Middle frontal gyrus (tissue), 1 donor: ENCODE measurements around the gene ZBTB4.

Experiments
- DNase-seq: peaks from one replicate; pipeline ENCODE4 v3.0.0-alpha.2; 2015; ENCODE audit warnings: low spot score; ENCODE audit errors: extremely low spot score

Gene ZBTB4

GRCh38 chr17:7479213-7480088 is at the start of gene ZBTB4:
TSS of gene ZBTB4 (minus strand) at chr17:7479631. CDS start at chr17:7466801, 12,830 bp downstream.
- no peak for DNase-seq

DNA sequence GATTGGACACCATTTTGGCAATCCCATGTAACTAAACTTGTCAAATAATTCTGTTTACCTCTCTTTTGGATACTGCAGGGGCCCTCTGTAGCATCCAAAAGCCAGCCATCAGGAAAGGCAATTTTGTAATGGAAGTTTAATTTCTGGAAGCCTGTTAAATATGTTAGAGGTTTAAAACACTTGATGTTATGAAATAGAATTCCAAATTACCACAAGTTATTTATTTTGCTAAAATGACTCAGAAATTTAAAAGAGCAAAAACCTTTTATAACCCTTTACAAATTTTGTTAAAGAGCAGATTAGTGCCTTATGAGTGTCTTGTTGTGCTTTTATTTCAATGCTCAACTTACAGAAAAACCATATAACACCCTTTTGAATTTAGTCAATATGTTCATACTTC is 49.4 kb upstream of the ZBTB4 start:
- DNase-seq, result no peak

GRCh38 chr17:7523033-7523432 is 43.6 kb upstream of the ZBTB4 start:
- DNase-seq, result no peak

DNA sequence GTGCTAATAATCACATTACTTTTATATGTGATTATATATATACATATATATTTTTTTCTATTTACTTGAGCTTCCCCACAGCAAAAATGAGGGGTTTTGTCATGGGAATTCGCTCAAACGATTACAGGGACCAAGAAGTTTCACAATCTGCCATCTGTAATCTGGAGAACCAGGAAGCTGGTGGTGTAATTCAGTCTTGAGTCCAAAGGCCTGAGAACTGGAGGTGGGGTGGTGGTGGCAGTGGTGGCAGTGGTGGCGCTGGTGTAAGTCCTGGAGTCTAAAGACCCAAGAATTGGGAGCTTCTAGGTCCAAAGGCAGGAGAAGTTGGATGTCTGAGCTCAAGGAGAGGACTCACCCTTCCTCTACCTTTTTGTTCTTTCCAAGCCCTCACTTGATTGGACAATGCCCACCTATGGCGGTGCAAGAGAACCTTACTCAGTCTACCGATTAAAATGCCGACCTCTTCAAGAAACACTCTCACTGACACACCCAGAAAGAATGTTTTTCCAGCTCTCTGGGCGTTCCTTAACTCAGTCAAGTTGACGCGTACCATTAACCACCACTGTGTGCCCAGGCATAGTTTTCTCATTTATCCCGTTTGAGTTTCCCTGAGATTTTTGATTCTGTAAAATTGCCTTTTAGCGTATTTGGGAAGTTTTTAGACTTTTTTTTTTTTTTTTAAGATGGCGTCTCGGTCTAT is 36.6 kb upstream of the ZBTB4 start:
- no peak for DNase-seq

DNA sequence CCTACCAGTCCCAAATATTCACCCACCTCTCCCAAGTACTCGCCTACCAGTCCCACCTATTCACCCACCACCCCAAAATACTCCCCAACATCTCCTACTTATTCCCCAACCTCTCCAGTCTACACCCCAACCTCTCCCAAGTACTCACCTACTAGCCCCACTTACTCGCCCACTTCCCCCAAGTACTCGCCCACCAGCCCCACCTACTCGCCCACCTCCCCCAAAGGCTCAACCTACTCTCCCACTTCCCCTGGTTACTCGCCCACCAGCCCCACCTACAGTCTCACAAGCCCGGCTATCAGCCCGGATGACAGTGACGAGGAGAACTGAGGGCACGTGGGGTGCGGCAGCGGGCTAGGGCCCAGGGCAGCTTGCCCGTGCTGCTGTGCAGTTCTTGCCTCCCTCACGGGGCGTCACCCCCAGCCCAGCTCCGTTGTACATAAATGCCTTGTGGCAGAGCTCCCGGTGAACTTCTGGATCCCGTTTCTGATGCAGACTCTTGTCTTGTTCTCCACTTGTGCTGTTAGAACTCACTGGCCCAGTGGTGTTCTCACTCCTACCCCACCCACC is 34.5 kb upstream of the ZBTB4 start:
- DNase-seq, result no peak

- DNase-seq, result no peak
Observed at GRCh38 chr17:7512824-7513540, 33.6 kb upstream of the ZBTB4 start.

DNA sequence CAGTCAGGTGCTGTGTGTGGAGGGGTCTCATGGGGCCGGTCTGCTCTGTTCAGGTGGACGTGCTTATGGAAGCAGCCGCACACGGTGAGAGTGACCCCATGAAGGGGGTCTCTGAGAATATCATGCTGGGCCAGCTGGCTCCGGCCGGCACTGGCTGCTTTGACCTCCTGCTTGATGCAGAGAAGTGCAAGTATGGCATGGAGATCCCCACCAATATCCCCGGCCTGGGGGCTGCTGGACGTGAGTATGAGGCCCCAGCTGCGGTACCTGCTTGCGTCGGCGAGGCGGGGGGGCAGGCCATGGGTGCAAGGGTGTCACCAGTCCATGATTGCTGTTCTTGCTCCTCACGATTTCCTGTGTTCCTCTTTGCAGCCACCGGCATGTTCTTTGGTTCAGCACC is 32.7 kb upstream of the ZBTB4 start:
- no peak for DNase-seq

GRCh38 chr17:7511108-7511507 is 31.7 kb upstream of the ZBTB4 start:
- no peak for DNase-seq

GRCh38 chr17:7509937-7510336 is 30.5 kb upstream of the ZBTB4 start:
- DNase-seq, result no peak

GRCh38 chr17:7508846-7509245 is 29.4 kb upstream of the ZBTB4 start:
- DNase-seq, result no peak

DNA sequence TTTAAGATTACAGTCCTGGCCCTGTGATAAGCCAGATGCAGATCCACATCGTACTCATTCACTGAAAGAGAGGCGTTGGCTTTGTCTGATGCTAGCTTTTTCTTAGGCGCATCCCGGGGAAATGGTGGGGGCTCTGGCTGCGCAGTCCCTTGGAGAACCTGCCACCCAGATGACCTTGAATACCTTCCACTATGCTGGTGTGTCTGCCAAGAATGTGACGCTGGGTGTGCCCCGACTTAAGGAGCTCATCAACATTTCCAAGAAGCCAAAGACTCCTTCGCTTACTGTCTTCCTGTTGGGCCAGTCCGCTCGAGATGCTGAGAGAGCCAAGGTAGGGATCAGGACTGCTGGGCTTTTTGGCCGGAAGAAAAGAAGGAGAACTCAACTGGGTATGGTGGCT is 28.7 kb upstream of the ZBTB4 start:
- DNase-seq, result no peak

- DNase-seq, result no peak
Observed at GRCh38 chr17:7503521-7503920, 24.1 kb upstream of the ZBTB4 start.

DNA sequence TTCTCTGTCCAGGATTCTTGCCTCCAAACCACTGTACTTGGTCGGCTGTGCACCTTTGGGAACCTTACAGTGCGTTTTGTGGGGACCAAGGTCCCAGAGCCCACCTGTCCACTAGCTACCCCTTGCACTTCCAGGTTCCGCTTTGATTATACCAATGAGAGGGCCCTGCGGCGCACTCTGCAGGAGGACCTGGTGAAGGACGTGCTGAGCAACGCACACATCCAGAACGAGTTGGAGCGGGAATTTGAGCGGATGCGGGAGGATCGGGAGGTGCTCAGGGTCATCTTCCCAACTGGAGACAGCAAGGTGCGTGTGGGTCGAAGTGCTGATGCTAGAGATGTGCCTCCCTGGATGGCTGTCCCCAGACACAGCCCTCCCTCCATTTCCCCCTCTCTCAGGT is 23.6 kb upstream of the ZBTB4 start:
- no peak for DNase-seq

DNA sequence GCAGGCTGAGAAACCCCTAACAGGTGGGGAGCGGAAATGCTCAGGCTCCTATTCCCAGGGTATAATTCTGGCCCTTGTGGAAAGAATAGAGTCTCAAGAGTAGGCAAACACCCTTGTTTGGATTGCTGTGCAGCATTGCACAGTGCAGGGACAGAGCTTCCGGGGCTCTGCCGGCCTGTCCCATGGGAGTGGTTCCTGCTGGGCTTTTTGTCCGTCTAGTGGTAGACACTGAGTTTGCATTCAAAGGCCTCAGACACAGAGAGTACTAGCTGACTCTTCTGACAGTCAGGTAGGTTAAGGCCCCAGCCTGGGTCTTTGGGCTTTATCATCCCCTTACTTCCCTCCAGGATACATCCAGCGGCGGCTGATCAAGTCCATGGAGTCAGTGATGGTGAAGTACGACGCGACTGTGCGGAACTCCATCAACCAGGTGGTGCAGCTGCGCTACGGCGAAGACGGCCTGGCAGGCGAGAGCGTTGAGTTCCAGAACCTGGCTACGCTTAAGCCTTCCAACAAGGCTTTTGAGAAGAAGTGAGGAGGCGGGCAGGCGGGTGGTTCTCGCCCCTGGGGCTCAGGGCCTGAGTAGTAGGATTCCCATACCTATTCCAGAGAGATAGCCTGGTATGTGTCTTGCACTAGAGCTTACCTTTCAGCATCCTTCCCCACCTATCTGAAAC is 22.9 kb upstream of the ZBTB4 start:
- no peak for DNase-seq

DNA sequence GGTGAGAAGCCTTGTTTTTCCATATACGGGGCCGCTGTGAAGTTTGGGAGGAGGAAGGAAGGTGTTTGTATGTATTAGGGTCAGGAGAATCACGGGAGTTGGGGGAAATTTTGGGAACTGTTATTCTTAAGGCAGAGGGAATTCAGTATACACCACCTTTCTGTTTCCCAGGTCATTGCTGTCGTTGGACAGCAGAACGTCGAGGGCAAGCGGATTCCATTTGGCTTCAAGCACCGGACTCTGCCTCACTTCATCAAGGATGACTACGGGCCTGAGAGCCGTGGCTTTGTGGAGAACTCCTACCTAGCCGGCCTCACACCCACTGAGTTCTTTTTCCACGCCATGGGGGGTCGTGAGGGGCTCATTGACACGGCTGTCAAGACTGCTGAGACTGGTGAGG is 22.3 kb upstream of the ZBTB4 start:
- DNase-seq, result no peak

DNA sequence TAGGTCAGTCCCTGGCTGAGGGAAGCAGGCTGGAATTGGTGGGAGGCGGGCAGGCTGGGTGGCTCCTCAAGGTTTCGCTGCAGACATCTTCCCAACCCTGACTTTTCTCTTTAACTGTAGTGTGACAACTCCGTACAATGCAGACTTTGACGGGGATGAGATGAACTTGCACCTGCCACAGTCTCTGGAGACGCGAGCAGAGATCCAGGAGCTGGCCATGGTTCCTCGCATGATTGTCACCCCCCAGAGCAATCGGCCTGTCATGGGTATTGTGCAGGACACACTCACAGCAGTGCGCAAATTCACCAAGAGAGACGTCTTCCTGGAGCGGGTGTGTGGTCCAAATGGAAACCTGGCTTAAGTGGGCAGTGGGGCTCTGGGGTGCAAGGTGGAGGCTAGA is 19.7 kb upstream of the ZBTB4 start:
- DNase-seq, result no peak

GRCh38 chr17:7497636-7498035 is 18.2 kb upstream of the ZBTB4 start:
- no peak for DNase-seq

DNA sequence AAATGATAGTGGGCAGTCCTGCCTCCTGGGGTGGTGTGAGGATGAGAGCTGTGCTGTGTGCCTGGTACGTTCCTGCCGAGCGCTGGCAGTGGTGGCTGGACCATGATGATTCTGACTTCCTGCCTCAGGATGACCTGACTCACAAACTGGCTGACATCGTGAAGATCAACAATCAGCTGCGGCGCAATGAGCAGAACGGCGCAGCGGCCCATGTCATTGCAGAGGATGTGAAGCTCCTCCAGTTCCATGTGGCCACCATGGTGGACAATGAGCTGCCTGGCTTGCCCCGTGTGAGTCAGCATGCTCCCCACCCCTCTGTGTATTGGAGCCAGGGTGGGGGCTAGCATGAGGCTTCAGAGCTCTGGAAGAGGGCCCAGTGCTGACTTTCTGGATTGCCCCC is 17.8 kb upstream of the ZBTB4 start:
- DNase-seq, result no peak

- DNase-seq, result no peak
Observed at GRCh38 chr17:7496470-7497183, 17.2 kb upstream of the ZBTB4 start.

DNA sequence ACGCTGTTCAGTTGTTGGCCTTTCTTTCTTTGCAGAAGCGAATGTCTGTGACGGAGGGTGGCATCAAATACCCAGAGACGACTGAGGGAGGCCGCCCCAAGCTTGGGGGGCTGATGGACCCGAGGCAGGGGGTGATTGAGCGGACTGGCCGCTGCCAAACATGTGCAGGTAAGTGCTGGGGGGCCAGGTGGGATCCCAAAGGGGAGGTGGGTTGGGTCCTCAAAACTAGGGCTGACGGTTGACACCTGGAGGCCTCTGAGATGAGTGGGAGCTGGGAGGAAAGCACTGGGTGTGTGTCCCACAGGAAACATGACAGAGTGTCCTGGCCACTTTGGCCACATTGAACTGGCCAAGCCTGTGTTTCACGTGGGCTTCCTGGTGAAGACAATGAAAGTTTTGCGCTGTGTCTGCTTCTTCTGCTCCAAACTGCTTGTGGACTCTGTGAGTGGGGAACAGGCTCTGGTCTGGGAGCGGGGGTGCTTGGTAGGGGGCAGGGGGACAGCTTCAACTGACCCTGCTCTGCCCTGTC is 16.5 kb upstream of the ZBTB4 start:
- no peak for DNase-seq
